Left renal cortex interstitium (tissue), 4 donors: ENCODE measurements around the gene HLF. TPM values are rescaled to one million over a fixed set of nuclear protein-coding genes. Genes with fewer than 3 reads are reported as not detected.

ENCODE experiments used
- DNase-seq, 4 donors: peaks; one replicate each; pipeline ENCODE4 v3.0.0-alpha.2; 2013; ENCODE audit warnings: low read depth in 4 of 4, low spot score in 2 of 4, missing footprints in 1 of 4
- polyA plus RNA-seq, 4 donors: library from polyadenylated mRNA; unstranded; fragments of 120-200 nt; gene quantifications; one replicate each; pipeline ENCODE4 v1.2.1, GENCODE V29; 2013; ENCODE audit not compliant: insufficient read length in 4 of 4

The HLF gene
- polyA plus RNA-seq, 4 donors: 4.2 to 6.5 (median 5.5) TPM

GRCh38 chr17:55345132-55345531, 80.4 kb downstream of the HLF start:
- DNase-seq: no peak

- no peak for DNase-seq
These were observed 81.9 kb downstream of the HLF start for GRCh38 chr17:55346658-55347057.

GRCh38 chr17:55347341-55347740, 82.6 kb downstream of the HLF start:
- no peak for DNase-seq

GRCh38 chr17:55348749-55349354, 84.1 kb downstream of the HLF start:
- peak in 3 of 4 donors; percentile 24 to 44 (median 39) for DNase-seq

GRCh38 chr17:55350825-55351205, 86.1 kb downstream of the HLF start:
- no peak for DNase-seq

- no peak for DNase-seq
These were observed 86.5 kb downstream of the HLF start for GRCh38 chr17:55351226-55351625.

- no peak for DNase-seq
These were observed 89.2 kb downstream of the HLF start for GRCh38 chr17:55354010-55354409.

- no peak for DNase-seq
These were observed 90.2 kb downstream of the HLF start for GRCh38 chr17:55354941-55355340.

GRCh38 chr17:55356434-55357328, 91.9 kb downstream of the HLF start:
- DNase-seq: peak in 3 of 4 donors; percentile 5 to 28 (median 11)

- DNase-seq: no peak
These were observed 96.2 kb downstream of the HLF start for GRCh38 chr17:55360971-55361370.

GRCh38 chr17:55363033-55363432, 98.3 kb downstream of the HLF start:
- no peak for DNase-seq

- no peak for DNase-seq
These were observed 101.3 kb downstream of the HLF start for GRCh38 chr17:55366020-55366481.

GRCh38 chr17:55368706-55369105, 103.9 kb downstream of the HLF start:
- no peak for DNase-seq

Other genes starting within 250 kb of the HLF start
- gene MMD, start 156.9 kb downstream of the HLF start, polyA plus RNA-seq: 10 to 100 TPM; 21.2 to 23.4 (median 22.7) TPM
- under 1 TPM in 2 of 4 donors, not detected in 2; 0.16 to 0.36 TPM for gene SMIM36, start 246.5 kb downstream of the HLF start, polyA plus RNA-seq